Putamen (tissue), 1 donor: ENCODE data around the gene PTRH1.

Experiments
- DNase-seq: peaks from one replicate; pipeline ENCODE4 v3.0.0-alpha.2; 2016; ENCODE audit warnings: low spot score

PTRH1 gene

GRCh38 chr9:127741831-127742434 lies 26.5 kb upstream of the PTRH1 start:
- DNase-seq: peak; percentile 72

GRCh38 chr9:127739614-127740330 lies 24.3 kb upstream of the PTRH1 start:
- no peak for DNase-seq

- DNase-seq: no peak
Measured at GRCh38 chr9:127738666-127739065, 23.2 kb upstream of the PTRH1 start.

- no peak for DNase-seq
Measured at GRCh38 chr9:127735530-127736185, 20.2 kb upstream of the PTRH1 start.

GRCh38 chr9:127734747-127735529 lies 19.5 kb upstream of the PTRH1 start, which contains the start of gene TOR2A:
Gene TOR2A (minus strand): TSS chr9:127735294. CDS start chr9:127735270, 24 bp downstream.
- peak; percentile 97 for DNase-seq

GRCh38 chr9:127734247-127734746 lies 18.8 kb upstream of the PTRH1 start:
- DNase-seq: no peak

- DNase-seq: no peak
Measured at GRCh38 chr9:127733614-127734013, 18.2 kb upstream of the PTRH1 start.

- no peak for DNase-seq
Measured at GRCh38 chr9:127732444-127732843, 17.0 kb upstream of the PTRH1 start.

GRCh38 chr9:127731938-127732337 lies 16.5 kb upstream of the PTRH1 start:
- no peak for DNase-seq

GRCh38 chr9:127730799-127731410 lies 15.4 kb upstream of the PTRH1 start:
- DNase-seq: no peak

- no peak for DNase-seq
Measured at GRCh38 chr9:127730262-127730661, 14.8 kb upstream of the PTRH1 start.

GRCh38 chr9:127729522-127730256 lies 14.2 kb upstream of the PTRH1 start:
- DNase-seq: no peak

GRCh38 chr9:127728808-127729207 lies 13.3 kb upstream of the PTRH1 start:
- no peak for DNase-seq

GRCh38 chr9:127726871-127727270 lies 11.4 kb upstream of the PTRH1 start:
- no peak for DNase-seq

- no peak for DNase-seq
Measured at GRCh38 chr9:127724012-127724411, 8.5 kb upstream of the PTRH1 start.

GRCh38 chr9:127723444-127723843 lies 8.0 kb upstream of the PTRH1 start:
- no peak for DNase-seq

- DNase-seq: no peak
Measured at GRCh38 chr9:127723013-127723412, 7.5 kb upstream of the PTRH1 start.

- no peak for DNase-seq
Measured at GRCh38 chr9:127722055-127722745, 6.7 kb upstream of the PTRH1 start.

GRCh38 chr9:127721391-127721821 lies 5.9 kb upstream of the PTRH1 start:
- DNase-seq: no peak

- DNase-seq: no peak
Measured at GRCh38 chr9:127720865-127721227, 5.4 kb upstream of the PTRH1 start.
